EH (cell line): ENCODE data around the gene CNR2.
"Not testable (repeated sequence)": the region's sequence is repeated elsewhere in the genome, so short reads cannot be mapped to it uniquely, and the experiment has no call there.

Experiments
- DNase-seq: peaks from one replicate; pipeline ENCODE4 v3.0.0-alpha.2; 2015; ENCODE audit warnings: low read depth

Gene CNR2

GRCh38 chr1:23913212-23913880 is at the start of gene CNR2:
TSS of gene CNR2 (minus strand) at chr1:23913362. CDS start at chr1:23875617, 37,745 bp downstream.
- DNase-seq = no peak

- DNase-seq = peak; percentile 83
Measured at GRCh38 chr1:23960291-23961020, 47.3 kb upstream of the CNR2 start.

DNA sequence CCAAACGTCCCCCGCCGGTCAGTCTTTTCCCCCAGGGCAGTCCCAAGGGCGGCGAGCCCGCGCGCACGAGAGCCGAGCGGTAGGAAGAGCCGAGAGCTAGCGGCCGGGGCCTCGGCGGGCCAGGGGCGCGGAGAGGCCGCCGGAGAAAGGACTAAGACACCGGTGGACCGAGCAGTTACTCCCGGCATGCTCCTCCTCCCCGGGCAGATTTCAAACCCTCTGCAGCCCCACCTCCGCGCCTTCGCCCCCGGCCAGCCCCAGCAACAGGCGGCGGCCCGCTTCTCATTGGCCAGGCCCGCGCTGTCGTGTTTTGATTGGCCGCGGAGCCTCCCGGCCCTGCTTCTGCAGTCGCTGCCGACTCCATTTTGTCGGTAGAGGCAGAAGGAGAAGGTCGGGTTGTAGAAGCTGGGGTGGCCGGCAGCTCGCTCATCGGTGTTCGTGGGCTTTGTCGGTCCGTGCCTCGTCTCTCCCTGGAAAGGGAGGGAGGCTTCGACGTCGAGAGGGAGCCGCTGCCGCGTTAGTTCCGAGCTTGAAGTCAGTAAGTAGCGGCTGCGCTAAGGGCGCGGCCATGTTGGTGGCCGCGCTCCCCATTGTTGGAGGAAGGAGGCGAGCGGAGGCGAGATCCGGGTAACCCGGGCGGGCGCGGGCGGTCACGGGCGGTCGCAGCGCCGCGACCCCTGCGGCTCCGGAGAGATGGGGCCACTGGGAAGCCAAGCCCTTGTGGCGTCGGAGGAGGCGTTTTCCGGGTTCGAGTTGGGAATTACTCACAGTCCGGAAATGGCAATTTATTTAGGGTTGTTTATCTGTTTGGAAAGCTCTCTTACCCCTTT is 46.5 kb upstream of the CNR2 start, which contains the start of gene PNRC2:
PNRC2 (plus strand) TSS at position 368 of the 830 bp plus-strand sequence. CDS start 1,630 bp downstream, outside the sequence.
- DNase-seq = peak; percentile 97

DNA sequence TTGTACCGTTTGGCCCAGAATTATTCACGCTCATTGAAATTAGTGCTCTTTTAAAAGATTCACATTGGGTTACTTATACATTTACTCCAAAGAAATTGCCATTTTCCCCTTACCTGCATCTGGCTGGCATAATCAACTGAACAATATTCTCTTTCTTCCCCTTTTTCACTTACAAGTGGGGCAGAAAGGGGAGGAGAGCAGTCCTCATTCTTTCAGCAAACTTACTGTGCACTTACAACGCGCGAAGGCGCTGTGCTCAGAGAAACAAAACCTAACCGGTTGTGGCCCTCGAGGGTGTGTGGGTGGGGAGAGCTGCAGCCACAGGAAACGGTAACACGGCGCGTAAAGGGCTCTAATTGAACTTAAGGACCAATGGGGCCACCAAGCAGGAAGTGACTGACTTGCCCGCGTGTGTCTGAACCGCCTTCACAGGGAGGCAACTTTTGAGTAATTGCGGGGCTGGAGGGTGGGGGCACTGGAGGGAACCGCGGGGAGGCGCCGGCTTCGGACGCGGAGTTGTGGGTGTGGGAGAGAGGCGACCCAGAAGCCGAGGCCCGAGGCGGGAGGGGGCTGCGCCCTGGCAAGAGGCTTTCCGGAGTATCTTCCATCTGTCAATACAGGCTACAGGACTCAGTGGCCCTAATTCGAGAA is 45.8 kb upstream of the CNR2 start:
- peak; percentile 93 for DNase-seq

GRCh38 chr1:23958040-23958809 is 45.1 kb upstream of the CNR2 start:
- not testable (repeated sequence) for DNase-seq

DNA sequence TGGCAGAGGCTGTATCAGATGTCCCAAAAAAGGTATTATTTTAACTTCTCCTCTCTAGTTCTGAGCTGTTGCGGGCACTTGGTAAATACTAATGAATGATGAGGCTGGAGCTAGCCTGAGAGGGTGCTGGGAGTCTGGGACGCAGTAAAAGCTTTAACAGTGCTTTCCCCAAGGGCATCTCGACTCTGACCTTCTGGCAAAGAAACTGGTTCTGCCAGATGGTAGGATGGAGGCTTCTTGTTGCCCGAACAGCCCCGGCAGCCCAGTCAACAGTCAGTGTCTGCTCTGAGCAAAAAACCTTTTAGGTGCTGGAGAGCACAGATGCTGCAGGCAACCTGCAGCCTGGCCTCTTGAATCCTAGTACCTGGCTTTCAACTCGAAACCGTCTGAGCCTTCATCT is 43.9 kb upstream of the CNR2 start:
- DNase-seq = no peak

GRCh38 chr1:23953020-23953419 is 39.9 kb upstream of the CNR2 start:
- no peak for DNase-seq

- DNase-seq = no peak
Measured at GRCh38 chr1:23947366-23947765, 34.2 kb upstream of the CNR2 start.

DNA sequence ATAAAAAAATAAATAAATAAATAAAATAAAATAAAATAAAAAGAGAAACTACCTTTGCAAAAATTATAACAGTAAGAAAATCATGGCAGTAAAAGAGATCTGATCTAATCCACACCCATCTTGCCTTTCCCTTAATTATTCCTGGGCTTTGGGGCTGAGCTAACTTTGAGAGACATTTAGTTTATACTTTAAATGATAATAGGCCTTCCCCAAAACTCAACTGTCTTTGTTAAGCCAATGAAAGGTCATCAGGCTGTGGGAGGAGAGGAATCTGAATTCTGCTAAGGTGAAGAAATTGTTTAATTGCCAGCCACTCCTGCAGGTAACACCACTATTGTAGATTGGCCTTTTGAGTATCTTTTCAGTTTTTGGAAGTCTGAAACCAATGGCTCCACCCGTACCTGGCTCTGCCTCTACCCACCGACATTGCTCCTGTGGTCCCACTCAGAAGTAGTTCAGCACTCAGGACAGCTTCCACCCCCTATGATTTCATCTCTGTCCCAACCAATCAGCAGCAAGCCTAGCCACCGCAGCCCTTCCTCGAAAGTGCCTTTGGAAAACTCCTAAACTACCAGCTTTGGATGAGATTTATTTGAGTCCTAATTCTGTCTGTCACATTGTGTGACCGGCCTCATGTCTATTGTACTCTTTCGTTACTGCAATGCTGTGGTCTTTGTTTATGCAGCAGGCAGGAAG is 23.5 kb upstream of the CNR2 start:
- peak; percentile 67 for DNase-seq

DNA sequence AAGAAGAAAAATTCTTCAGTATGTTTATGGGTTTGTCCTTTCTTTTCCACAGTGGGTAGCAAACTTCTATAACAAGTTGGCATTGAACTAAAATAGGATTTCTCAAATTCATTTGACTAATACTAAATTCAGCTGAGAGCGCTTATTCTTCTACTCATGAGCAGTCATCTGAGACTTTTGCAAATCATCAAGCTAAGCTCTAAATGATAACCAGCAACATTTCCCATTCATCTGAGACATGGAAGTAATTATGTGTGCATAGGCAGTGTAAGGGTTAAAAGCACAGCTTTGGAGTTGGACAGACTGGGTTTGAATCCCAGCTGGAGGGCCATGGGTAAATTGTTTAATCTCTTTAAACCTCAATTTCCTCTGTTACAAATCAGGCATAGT is 18.3 kb upstream of the CNR2 start:
- DNase-seq = no peak

DNA sequence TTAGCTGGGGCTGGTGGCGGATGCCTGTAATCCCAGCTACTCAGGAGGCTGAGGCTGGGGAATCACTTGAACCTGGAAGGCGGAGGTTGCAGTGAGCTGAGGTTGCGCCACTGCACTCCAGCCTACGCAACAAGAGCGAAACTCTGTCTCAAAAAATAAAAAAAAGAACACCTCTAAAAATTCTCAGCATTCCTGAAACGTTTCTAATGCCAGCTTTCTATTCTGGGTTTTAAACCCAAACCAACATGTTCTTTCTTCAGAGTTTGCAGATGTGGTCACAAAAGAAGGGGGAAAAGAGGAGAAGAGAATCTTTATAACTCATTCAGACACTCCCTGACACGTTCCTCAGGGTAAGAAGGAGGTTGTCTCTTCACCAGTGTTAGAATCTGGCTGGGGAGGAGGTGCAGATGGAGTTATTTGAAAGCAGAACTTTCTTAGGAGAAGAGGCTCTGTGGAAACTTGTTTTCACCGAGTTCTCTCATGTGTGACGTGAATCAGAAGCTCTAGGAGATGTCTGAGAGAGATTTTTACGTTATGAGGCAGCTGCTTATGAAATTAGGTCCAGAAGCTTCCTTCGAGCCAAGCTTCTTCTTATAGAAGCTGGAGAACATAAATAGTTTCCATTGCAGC is 17.8 kb upstream of the CNR2 start:
- DNase-seq = peak; percentile 75

DNA sequence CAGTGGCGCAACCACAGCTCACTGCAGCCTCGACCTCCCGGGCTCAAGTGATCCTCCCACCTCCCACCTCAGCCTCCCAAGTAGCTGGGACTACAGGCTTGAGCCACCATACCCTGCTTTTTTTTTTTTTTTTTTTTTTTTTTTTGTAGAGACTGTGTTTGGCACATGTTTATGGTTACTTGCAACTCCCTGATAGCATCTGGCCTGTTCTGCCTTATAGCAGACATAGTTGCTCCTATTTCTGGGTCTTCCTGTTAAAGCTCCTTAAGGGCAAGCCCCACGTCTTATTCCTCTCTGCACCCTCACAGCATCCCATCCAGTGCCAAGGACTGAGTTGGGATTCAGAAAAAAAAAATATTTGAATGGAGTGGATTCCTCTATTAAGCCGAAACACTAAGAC is 17.1 kb upstream of the CNR2 start:
- DNase-seq = no peak

GRCh38 chr1:23928789-23929188 is 15.6 kb upstream of the CNR2 start:
- no peak for DNase-seq

- DNase-seq = no peak
Measured at GRCh38 chr1:23927097-23927496, 13.9 kb upstream of the CNR2 start.

DNA sequence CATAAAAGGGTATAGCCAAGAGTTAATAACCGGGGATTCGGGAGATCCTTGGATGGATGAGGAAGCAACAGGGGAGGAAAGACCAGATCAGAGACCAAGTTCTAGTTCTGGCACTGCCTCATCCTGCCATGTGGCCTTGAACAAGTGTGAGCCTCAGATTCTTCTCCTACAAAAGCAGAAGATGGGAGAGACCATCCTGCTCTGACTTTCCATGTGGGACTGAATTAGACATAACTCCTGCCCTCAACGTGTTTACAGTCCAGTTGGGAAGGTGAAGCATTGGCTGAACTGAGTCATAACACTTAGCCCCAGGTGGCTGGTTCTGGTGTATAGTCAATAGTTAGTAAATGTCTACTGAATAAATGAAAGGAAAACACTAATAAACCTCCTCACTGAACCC is 12.1 kb upstream of the CNR2 start:
- DNase-seq = no peak

DNA sequence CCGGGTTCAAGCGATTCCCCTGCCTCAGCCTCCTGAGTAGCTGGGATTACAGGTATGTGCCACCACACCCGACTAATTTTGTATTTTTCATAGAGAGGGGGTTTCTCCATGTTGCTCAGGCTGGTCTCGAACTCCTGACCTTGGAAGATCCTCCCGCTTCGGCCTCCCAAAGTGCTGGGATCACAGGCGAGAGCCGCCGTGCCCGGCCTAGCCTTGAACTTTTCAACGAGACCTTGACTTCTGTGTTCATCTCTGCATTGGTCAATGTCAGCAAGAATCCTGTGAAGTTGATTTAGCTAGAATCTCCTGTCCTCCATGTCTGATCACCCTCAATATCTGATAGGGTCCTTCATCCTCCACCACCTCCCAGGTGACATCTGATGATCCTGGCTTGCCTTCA is 11.4 kb upstream of the CNR2 start:
- DNase-seq = no peak

GRCh38 chr1:23923592-23924499 is 10.7 kb upstream of the CNR2 start:
- peak; percentile 11 for DNase-seq

DNA sequence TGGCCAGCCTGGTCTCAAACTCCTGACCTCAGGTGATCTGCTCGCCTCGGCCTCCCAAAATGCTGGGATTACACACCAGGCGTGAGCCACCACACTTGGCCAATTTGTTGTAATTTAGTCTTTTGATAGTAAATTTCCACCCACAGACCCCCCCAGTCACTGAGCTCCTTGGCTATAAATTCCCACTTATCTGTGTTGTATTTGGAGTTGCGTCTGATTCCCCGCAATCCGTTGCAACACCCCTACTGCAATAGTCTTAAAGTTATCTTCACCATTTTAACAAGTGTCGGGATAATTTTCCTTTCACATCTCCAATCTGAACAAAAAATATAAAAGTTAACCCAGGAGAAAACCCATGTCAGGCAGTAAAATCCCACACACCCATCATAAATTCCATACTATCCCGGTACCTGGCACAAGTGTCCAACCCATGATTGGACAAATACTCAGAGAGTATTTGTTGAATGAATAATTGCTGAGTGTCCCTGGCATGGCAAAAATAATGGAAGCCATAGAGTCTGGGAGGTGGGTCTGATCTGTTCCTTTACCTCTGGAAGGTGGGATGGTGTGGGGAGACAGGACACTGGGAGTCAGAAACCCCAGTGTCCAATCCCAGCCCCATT is 9.3 kb upstream of the CNR2 start:
- DNase-seq = no peak
